ENCODE measurements around the gene RLBP1. TPM values are rescaled to one million over a fixed set of nuclear protein-coding genes. Genes with fewer than 3 reads are reported as not detected.
"Not testable (repeated sequence)": the region's sequence is repeated elsewhere in the genome, so short reads cannot be mapped to it uniquely, and the experiment has no call there.

Gene RLBP1
- total RNA-seq: not detected
- long read RNA-seq: 0 reads

- H3K36me3 ChIP-seq: no peaks in the 10 kb centered on the region
- no peaks in the 10 kb centered on the region for H3K27me3 ChIP-seq
- H3K4me3 ChIP-seq: no peak within 1 kb of the TSS
- no peak within 1 kb of the TSS for H3K27ac ChIP-seq
- no peaks in the 10 kb centered on the region for H3K4me1 ChIP-seq
- H3K9me3 ChIP-seq: no peaks in the 10 kb centered on the region
- TF ChIP-seq CTCF (IDR thresholded peaks at IDR 0.05) (no peak), POLR2A (IDR thresholded peaks at IDR 0.05) (no peak)
- ATAC-seq: no peak
- intact Hi-C loops (cut with DNase I): no loop called here
- no CpG with 5 or more reads among the region's 11 CpGs for WGBS (ENCODE audit: insufficient coverage, low coverage, low lambda C conversion rate, missing lambda C conversion rate)
- DNase-seq: no peak
Measured at GRCh38 chr15:89221543-89221942, at the start of gene RLBP1. RLBP1 (minus strand) TSS chr15:89221579; CDS start chr15:89218975, 2,604 bp downstream.

- H3K9me3 ChIP-seq; H3K36me3 ChIP-seq; ATAC-seq; H3K27ac ChIP-seq; H3K4me1 ChIP-seq; H3K4me3 ChIP-seq; DNase-seq; intact Hi-C loops (cut with DNase I); H3K27me3 ChIP-seq: not testable (repeated sequence)
- 94% methylated on average over 5 of the region's 5 CpGs for WGBS (ENCODE audit: insufficient coverage, low coverage, low lambda C conversion rate, missing lambda C conversion rate)
Measured at GRCh38 chr15:89250142-89250541, 28.8 kb upstream of the RLBP1 start.

GRCh38 chr15:89248584-89248983, 27.2 kb upstream of the RLBP1 start:
- H3K9me3 ChIP-seq: no peaks in the 10 kb centered on the region
- H3K4me3 ChIP-seq: no peak overlapping the region
- DNase-seq (no peak), ATAC-seq (no peak)
- H3K27me3 ChIP-seq: no peaks in the 10 kb centered on the region
- WGBS (ENCODE audit: insufficient coverage, low coverage, low lambda C conversion rate, missing lambda C conversion rate): 95% methylated on average over 2 of the region's 2 CpGs
- no peaks in the 10 kb centered on the region for H3K36me3 ChIP-seq
- intact Hi-C loops (cut with DNase I): no loop called here
- TF ChIP-seq POLR2A (IDR thresholded peaks at IDR 0.05) (no peak), CTCF (IDR thresholded peaks at IDR 0.05) (no peak)
- H3K4me1 ChIP-seq: peaks cover 0 to 6% (median 0%) of the 10 kb centered on the region in 4 donors
- H3K27ac ChIP-seq: no peak overlapping the region

DNA sequence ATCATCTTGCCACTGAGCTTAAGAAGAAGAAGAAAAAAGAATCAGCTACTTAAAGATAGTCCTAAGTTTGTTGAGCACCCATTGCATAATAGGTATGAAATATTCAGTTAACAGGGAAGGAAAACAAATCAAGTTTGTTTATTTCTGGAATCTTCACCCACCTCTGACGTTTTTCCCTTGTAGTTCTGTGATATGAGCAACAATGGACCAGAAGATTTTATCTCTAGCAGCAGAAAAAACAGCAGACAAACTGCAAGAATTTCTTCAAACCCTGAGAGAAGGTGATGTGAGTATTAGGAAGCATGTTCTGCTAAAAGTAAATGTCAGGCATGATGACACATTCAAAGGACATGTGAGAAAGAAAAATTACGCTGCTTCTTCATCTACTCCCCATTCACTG, 26.1 kb upstream of the RLBP1 start:
- DNase-seq (no peak), ATAC-seq (no peak)
- no peaks in the 10 kb centered on the region for H3K36me3 ChIP-seq
- peaks cover 0 to 6% (median 0%) of the 10 kb centered on the region in 4 donors for H3K4me1 ChIP-seq
- no peak for TF ChIP-seq POLR2A (IDR thresholded peaks at IDR 0.05)
- no peak for TF ChIP-seq CTCF (IDR thresholded peaks at IDR 0.05)
- no peak overlapping the region for H3K27ac ChIP-seq
- no peak overlapping the region for H3K4me3 ChIP-seq
- intact Hi-C loops (cut with DNase I): no loop called here
- WGBS (ENCODE audit: insufficient coverage, low coverage, low lambda C conversion rate, missing lambda C conversion rate): 75% methylated on average over 2 of the region's 2 CpGs
- no peaks in the 10 kb centered on the region for H3K27me3 ChIP-seq
- no peaks in the 10 kb centered on the region for H3K9me3 ChIP-seq

GRCh38 chr15:89244574-89244903, 23.2 kb upstream of the RLBP1 start:
- no peaks in the 10 kb centered on the region for H3K27me3 ChIP-seq
- H3K27ac ChIP-seq: no peak overlapping the region
- TF ChIP-seq CTCF (IDR thresholded peaks at IDR 0.05) (no peak), POLR2A (IDR thresholded peaks at IDR 0.05) (no peak)
- no peaks in the 10 kb centered on the region for H3K9me3 ChIP-seq
- WGBS (ENCODE audit: insufficient coverage, low coverage, low lambda C conversion rate, missing lambda C conversion rate): 2% methylated on average over 6 of the region's 6 CpGs
- DNase-seq (no peak), ATAC-seq (no peak)
- intact Hi-C loops (cut with DNase I): no loop called here
- H3K36me3 ChIP-seq: no peaks in the 10 kb centered on the region
- H3K4me1 ChIP-seq: peaks cover 0 to 6% (median 0%) of the 10 kb centered on the region in 4 donors
- peak overlapping the region; percentile 60 to 66 (median 65) for H3K4me3 ChIP-seq

Data from right lobe of liver (tissue), 6 donors.